Ishikawa (cell line): ENCODE results near the gene WNT4.

ENCODE experiments used
- CEBPB ChIP-seq: IDR thresholded peaks from 2 replicates; pipeline ENCODE4 v1.6.1; 2012
- CREB1 ChIP-seq: IDR thresholded peaks from 2 replicates; pipeline ENCODE4 v1.6.1; 2012; ENCODE audit warnings: low read depth
- EGR1 ChIP-seq: IDR thresholded peaks from 2 replicates; pipeline ENCODE4 v1.6.1; 2012
- EP300 ChIP-seq: IDR thresholded peaks from 2 replicates; pipeline ENCODE4 v1.6.1; 2012; ENCODE audit warnings: borderline replicate concordance
- FOXM1 ChIP-seq: IDR thresholded peaks from 2 replicates; pipeline ENCODE4 v1.6.1; 2012; ENCODE audit warnings: low read depth, borderline replicate concordance
- NFIC ChIP-seq: IDR thresholded peaks from 2 replicates; pipeline ENCODE4 v1.6.1; 2012
- RAD21 ChIP-seq: IDR thresholded peaks from 2 replicates; pipeline ENCODE4 v1.6.1; 2012; ENCODE audit warnings: low read depth
- TAF1 ChIP-seq: IDR thresholded peaks from 2 replicates; pipeline ENCODE4 v1.6.1; 2012; ENCODE audit warnings: low read depth, mild to moderate bottlenecking
- TCF12 ChIP-seq: IDR thresholded peaks from 2 replicates; pipeline ENCODE4 v1.6.1; 2012; ENCODE audit warnings: low read depth
- TEAD4 ChIP-seq: IDR thresholded peaks from 2 replicates; pipeline ENCODE4 v1.6.1; 2012
- YY1 ChIP-seq: IDR thresholded peaks from 2 replicates; pipeline ENCODE4 v1.6.1; 2012; ENCODE audit warnings: low read depth
- ZBTB7A ChIP-seq: IDR thresholded peaks from 2 replicates; pipeline ENCODE4 v1.6.1; 2012; ENCODE audit warnings: low read depth
- TF ChIP-seq, protein P1 (sequence below): IDR thresholded peaks from 2 replicates; pipeline ENCODE4 v1.6.1; 2012
- TF ChIP-seq, protein P2 (sequence below): IDR thresholded peaks from 2 replicates; pipeline ENCODE4 v1.6.1; 2012
- TF ChIP-seq, protein P3 (sequence below): IDR thresholded peaks from 2 replicates; pipeline ENCODE4 v1.6.1; 2012; ENCODE audit warnings: low read depth, mild to moderate bottlenecking

Gene WNT4

DNA sequence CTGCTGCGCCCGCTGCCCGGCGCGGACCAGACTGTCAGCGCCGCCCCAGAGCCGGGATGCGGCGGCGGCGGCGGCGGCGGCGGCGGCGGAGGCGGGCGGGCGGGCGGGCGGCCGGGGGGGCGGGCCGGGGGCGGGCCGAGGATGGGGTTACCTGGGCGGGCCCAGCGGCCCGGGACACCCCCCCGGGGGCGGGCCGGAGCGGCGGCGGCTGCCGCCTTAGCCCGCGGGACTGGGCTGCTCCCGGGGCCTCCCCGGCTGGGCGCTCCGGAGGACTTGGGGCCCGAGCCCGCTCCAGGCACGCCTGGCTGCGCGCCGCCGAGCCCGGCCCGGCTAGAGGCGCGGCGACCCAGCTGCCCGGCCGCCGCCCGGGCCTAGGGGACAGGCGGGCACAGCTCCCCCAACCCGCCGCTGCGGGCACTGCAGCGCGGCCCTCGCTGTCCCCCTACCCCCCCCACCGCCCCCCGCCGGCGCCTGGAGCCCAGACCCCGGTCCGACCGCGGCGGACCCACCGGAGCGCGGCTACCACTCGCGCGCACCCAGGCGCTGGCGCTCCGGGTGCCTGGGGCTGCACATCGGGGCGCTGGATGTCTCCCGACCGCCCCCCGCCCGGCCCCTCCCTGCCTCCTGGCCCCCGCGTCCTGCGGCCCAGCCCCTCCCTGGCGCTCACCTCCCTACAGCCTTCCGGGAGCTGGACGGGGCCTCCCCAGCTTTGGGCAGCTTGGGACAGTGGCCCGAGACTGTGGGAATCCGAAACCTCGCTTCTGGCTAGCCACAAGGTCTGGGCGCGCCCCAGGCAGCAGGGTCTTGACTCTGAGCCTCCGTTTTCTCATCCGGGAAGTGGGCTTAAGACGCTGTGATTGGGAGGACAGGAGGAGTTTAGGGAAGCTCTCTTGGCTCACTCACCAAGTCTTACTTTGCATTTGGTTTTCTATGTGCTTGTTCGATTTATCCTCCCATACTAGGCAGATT, at the start of gene WNT4:
TSS of gene WNT4 (minus strand) at position 33 of the 969 bp plus-strand sequence. CDS start 175 bp downstream, outside the sequence.
- TF ChIP-seq EP300 = no peak
- TF ChIP-seq CREB1 = no peak
- TF ChIP-seq TAF1 = no peak
- TF ChIP-seq FOXM1 = no peak
- no peak for TF ChIP-seq NFIC
- TF ChIP-seq TEAD4 = no peak
- no peak for TF ChIP-seq ZBTB7A
- TF ChIP-seq, protein P1, sequence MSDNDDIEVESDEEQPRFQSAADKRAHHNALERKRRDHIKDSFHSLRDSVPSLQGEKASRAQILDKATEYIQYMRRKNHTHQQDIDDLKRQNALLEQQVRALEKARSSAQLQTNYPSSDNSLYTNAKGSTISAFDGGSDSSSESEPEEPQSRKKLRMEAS = no peak
- no peak for TF ChIP-seq CEBPB
- TF ChIP-seq, protein P2, sequence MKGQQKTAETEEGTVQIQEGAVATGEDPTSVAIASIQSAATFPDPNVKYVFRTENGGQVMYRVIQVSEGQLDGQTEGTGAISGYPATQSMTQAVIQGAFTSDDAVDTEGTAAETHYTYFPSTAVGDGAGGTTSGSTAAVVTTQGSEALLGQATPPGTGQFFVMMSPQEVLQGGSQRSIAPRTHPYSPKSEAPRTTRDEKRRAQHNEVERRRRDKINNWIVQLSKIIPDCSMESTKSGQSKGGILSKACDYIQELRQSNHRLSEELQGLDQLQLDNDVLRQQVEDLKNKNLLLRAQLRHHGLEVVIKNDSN = no peak
- TF ChIP-seq TCF12 = no peak
- TF ChIP-seq YY1 = no peak
- TF ChIP-seq, protein P3, sequence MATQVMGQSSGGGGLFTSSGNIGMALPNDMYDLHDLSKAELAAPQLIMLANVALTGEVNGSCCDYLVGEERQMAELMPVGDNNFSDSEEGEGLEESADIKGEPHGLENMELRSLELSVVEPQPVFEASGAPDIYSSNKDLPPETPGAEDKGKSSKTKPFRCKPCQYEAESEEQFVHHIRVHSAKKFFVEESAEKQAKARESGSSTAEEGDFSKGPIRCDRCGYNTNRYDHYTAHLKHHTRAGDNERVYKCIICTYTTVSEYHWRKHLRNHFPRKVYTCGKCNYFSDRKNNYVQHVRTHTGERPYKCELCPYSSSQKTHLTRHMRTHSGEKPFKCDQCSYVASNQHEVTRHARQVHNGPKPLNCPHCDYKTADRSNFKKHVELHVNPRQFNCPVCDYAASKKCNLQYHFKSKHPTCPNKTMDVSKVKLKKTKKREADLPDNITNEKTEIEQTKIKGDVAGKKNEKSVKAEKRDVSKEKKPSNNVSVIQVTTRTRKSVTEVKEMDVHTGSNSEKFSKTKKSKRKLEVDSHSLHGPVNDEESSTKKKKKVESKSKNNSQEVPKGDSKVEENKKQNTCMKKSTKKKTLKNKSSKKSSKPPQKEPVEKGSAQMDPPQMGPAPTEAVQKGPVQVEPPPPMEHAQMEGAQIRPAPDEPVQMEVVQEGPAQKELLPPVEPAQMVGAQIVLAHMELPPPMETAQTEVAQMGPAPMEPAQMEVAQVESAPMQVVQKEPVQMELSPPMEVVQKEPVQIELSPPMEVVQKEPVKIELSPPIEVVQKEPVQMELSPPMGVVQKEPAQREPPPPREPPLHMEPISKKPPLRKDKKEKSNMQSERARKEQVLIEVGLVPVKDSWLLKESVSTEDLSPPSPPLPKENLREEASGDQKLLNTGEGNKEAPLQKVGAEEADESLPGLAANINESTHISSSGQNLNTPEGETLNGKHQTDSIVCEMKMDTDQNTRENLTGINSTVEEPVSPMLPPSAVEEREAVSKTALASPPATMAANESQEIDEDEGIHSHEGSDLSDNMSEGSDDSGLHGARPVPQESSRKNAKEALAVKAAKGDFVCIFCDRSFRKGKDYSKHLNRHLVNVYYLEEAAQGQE = no peak
- no peak for TF ChIP-seq EGR1
- TF ChIP-seq RAD21 = no peak

DNA sequence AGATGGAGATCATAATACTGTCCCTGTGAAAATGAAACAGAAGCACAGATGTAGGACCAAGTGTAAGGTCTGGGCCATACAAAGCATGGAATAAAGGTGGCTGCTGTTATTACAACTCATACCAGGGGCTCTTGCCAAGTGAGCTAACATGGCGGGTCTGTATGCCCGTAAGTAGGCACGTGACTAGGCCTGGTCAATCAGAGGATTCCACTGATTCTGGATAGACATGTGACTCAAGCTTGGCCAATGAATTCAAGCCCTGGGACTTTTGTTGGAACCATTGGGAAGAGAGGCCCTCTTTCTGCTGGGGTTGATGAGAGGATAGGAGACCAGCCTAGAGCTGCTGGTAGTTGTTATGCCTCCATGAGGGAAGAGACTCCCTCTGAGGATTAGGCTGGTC, 47.8 kb upstream of the WNT4 start:
- TF ChIP-seq EGR1 = no peak
- no peak for TF ChIP-seq TCF12
- TF ChIP-seq CEBPB = no peak
- TF ChIP-seq TEAD4 = no peak
- no peak for TF ChIP-seq ZBTB7A
- no peak for TF ChIP-seq RAD21
- TF ChIP-seq CREB1 = no peak
- TF ChIP-seq, protein P2 = no peak
- TF ChIP-seq, protein P3 = no peak
- no peak for TF ChIP-seq FOXM1
- no peak for TF ChIP-seq TAF1
- no peak for TF ChIP-seq YY1
- no peak for TF ChIP-seq NFIC
- TF ChIP-seq, protein P1 = no peak
- no peak for TF ChIP-seq EP300

DNA sequence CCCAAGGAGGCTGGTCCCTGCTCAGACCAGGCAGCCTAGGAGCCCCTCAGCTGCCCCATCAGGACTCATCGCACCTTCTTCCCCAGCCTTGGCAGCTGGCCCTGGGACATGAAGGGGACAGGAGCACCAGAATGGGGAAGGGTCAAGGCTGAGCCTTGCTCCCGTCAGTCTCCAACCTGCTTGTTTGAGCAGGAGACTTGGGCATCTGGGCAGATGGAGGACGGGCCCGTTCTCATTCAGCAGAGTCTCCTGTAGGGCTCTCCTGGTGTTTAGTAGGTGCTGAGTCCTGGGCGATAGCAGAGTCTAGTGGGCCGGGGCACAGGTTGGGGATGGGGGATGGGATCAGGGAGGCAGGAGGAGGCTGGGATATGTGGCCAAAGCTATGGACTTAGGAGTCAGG, 47.4 kb upstream of the WNT4 start:
- TF ChIP-seq, protein P2 = no peak
- no peak for TF ChIP-seq YY1
- TF ChIP-seq FOXM1 = no peak
- TF ChIP-seq CREB1 = no peak
- TF ChIP-seq RAD21 = no peak
- TF ChIP-seq ZBTB7A = no peak
- no peak for TF ChIP-seq CEBPB
- TF ChIP-seq EGR1 = no peak
- TF ChIP-seq, protein P1 = no peak
- no peak for TF ChIP-seq NFIC
- TF ChIP-seq TCF12 = no peak
- TF ChIP-seq EP300 = no peak
- TF ChIP-seq, protein P3 = no peak
- TF ChIP-seq TAF1 = no peak
- TF ChIP-seq TEAD4 = no peak
